HepG2 (cell line): ENCODE results near the gene PRKAR1B. TPM values are rescaled to one million over a fixed set of nuclear protein-coding genes. Genes with fewer than 3 reads are reported as not detected.

Experiments used
- ATAC-seq: fragments of 200-7000 bp; cut with Tn5 transposase; 3 replicates; pipeline ENCODE4 v1.9.1; 2020; ENCODE audit warnings: mild to moderate bottlenecking, moderate library complexity
- BruUV-seq: library from RNA; stranded (reverse); fragments of 400-500 nt; replicated peaks from 2 replicates; lab custom pipeline; 2021; lab: Mats Ljungman, UMichigan
- CTCF ChIA-PET: fragments of 300-600 bp; formaldehyde crosslinking; extraction: SDS; loops from one replicate; lab custom pipeline; 2021; ENCODE audit warnings: low total read pairs, inconsistent platforms, low intra/inter-chr PET ratio; lab: Yijun Ruan, JAX
- POLR2A ChIA-PET: fragments of 350-600 bp; sonication (Branson Sonifier 250); formaldehyde crosslinking; loops from one replicate; lab custom pipeline; 2020; ENCODE audit warnings: antibody characterized with exemption, inconsistent platforms; lab: Yijun Ruan, JAX
- DNase-seq: peaks from one replicate; pipeline ENCODE4 v3.0.0-alpha.2; 2015; ENCODE audit warnings: low spot score
- FAIRE-seq: peaks from 3 replicates; lab custom pipeline; 2011; peaks lifted over from hg19 to GRCh38; lab: Jason Lieb, UNC
- H2AFZ ChIP-seq: one replicate; pipeline ENCODE4 v1.6.1; 2011; ENCODE audit warnings: low read length, inconsistent platforms
- H3K27ac ChIP-seq: fragments of 300-600 bp; 3 replicates; pipeline ENCODE4 v1.8.0; 2011; ENCODE audit warnings: mixed run types, mild to moderate bottlenecking, mixed read lengths, low read length, inconsistent platforms; ENCODE audit not compliant: insufficient read depth; ENCODE audit errors: extremely low read length
- H3K27me3 ChIP-seq, 2 experiments: fragments of 200-600 bp in 1 of 2; 2 replicates in 1 of 2; 3 replicates in 1 of 2; pipeline versions ENCODE4 v1.6.0 to v1.8.0; 2011; ENCODE audit warnings: low read length in 2 of 2, mild to moderate bottlenecking in 2 of 2, moderate library complexity in 2 of 2, inconsistent platforms in 1 of 2; ENCODE audit not compliant: insufficient read depth in 2 of 2, control insufficient read depth in 1 of 2
- H3K36me3 ChIP-seq, 2 experiments: fragments of 200-600 bp in 1 of 2; replicated peaks in 1 of 2; 2 replicates in 1 of 2; 3 replicates in 1 of 2; pipeline versions ENCODE4 v1.5.1 to v1.8.0; 2011; ENCODE audit warnings: low read length in 2 of 2, inconsistent platforms in 1 of 2; ENCODE audit not compliant: insufficient read depth in 2 of 2, control insufficient read depth in 1 of 2
- H3K4me1 ChIP-seq: 2 replicates; pipeline ENCODE4 v1.5.1; 2012; ENCODE audit warnings: low read length, inconsistent platforms; ENCODE audit not compliant: insufficient read depth
- H3K4me2 ChIP-seq: 2 replicates; pipeline ENCODE4 v1.6.0; 2011; ENCODE audit warnings: low read depth, low read length, inconsistent platforms
- H3K4me3 ChIP-seq, 3 experiments: fragments of 200-600 bp in 1 of 3; sonication (generic), shearing (Covaris generic) in 1 of 3; replicated peaks in 1 of 3; 2 replicates each; pipeline ENCODE4 v1.5.1; 2011 to 2016; ENCODE audit warnings: low read length in 3 of 3, inconsistent platforms in 2 of 3, low read depth in 2 of 3, mild to moderate bottlenecking in 2 of 3, control low read depth in 1 of 3, mixed read lengths in 1 of 3; ENCODE audit not compliant: insufficient read depth in 1 of 3
- H3K79me2 ChIP-seq: one replicate; pipeline ENCODE4 v1.6.1; 2011; ENCODE audit warnings: low read length, inconsistent platforms; ENCODE audit not compliant: insufficient read depth
- H3K9ac ChIP-seq: 2 replicates; pipeline ENCODE4 v1.6.0; 2011; ENCODE audit warnings: mild to moderate bottlenecking, low read depth, low read length, inconsistent platforms; ENCODE audit not compliant: insufficient read depth
- H3K9me3 ChIP-seq: 2 replicates; pipeline ENCODE4 v1.5.1; 2012; ENCODE audit warnings: mild to moderate bottlenecking, low read length
- H4K20me1 ChIP-seq: 2 replicates; pipeline ENCODE4 v1.6.0; 2011; ENCODE audit warnings: inconsistent platforms, mild to moderate bottlenecking, low read length, moderate library complexity; ENCODE audit not compliant: insufficient read depth
- KAT8 ChIP-seq: IDR thresholded peaks from 2 replicates; pipeline ENCODE4 v1.6.1; 2016; ENCODE audit warnings: missing genetic modification reagents, missing compliant biosample characterization
- RBM22 ChIP-seq: fragments of 200-400 bp; formaldehyde crosslinking; optimal IDR thresholded peaks from 2 replicates; pipeline ENCODE3; 2017; ENCODE audit warnings: mild to moderate bottlenecking, low read length, moderate library complexity
- REL ChIP-seq: sonication (generic); formaldehyde crosslinking; conservative IDR thresholded peaks from 2 replicates; pipeline ENCODE4 v1.8.0; 2022; ENCODE audit warnings: mild to moderate bottlenecking, missing genetic modification reagents, moderate library complexity
- TEAD3 ChIP-seq: optimal IDR thresholded peaks from 2 replicates; pipeline ENCODE3; 2016; ENCODE audit warnings: borderline replicate concordance
- THAP11 ChIP-seq: IDR thresholded peaks from 2 replicates; pipeline ENCODE4 v1.6.1; 2016; ENCODE audit warnings: missing biosample characterization, missing genetic modification reagents
- ZBTB8A ChIP-seq: sonication (generic); formaldehyde crosslinking; IDR thresholded peaks from 2 replicates; pipeline ENCODE4 v1.4.0; 2020; ENCODE audit warnings: mild to moderate bottlenecking, low read depth, missing genetic modification reagents, borderline replicate concordance
- ZNF326 ChIP-seq: sonication (generic); formaldehyde crosslinking; IDR thresholded peaks from 2 replicates; pipeline ENCODE4 v1.4.0; 2020; ENCODE audit warnings: missing genetic modification reagents, borderline replicate concordance
- ZNF367 ChIP-seq: sonication (generic); formaldehyde crosslinking; IDR thresholded peaks from 2 replicates; pipeline ENCODE4 v1.4.0; 2020; ENCODE audit warnings: missing genetic modification reagents, borderline replicate concordance
- ZNF562 ChIP-seq: sonication (generic); formaldehyde crosslinking; IDR thresholded peaks from 2 replicates; pipeline ENCODE4 v1.8.0; 2022; ENCODE audit warnings: missing genetic modification reagents, borderline replicate concordance
- ZNF629 ChIP-seq: sonication (generic); formaldehyde crosslinking; conservative IDR thresholded peaks from 2 replicates; pipeline ENCODE4 v1.5.0; 2020; ENCODE audit warnings: missing genetic modification reagents
- ZNF737 ChIP-seq: sonication (generic); formaldehyde crosslinking; IDR thresholded peaks from 2 replicates; pipeline ENCODE4 v1.5.0; 2020; ENCODE audit warnings: missing genetic modification reagents, mild to moderate bottlenecking, borderline replicate concordance
- WGBS: methylation state at CpG from one replicate; pipeline ENCODE4 v1.1.6; 2017; ENCODE audit warnings: low lambda C conversion rate; 5-methylcytosine and 5-hydroxymethylcytosine counted together
- in situ Hi-C: cut with HindIII; loops from 2 replicates; pipeline ENCODE4 v1.10.0; 2017; ENCODE audit warnings: low pct_unique_long_range_greater_than_20kb; ENCODE audit not compliant: extremely low pct_ligation_motif_present
- intact Hi-C: fragments of 100-400 bp; cut with micrococcal nuclease; formaldehyde crosslinking; loops from one replicate; pipeline ENCODE4 v1.10.0; 2022; ENCODE audit not compliant: unreplicated experiment
- polyA plus RNA-seq, 8 experiments: library from polyadenylated mRNA; depleted of rRNA in 3 of 8; stranded (reverse) in 7 of 8; unstranded in 1 of 8; fragments of >200 nt; fragmentation: Illumina TruSeq in 4 of 8; extraction: Trizol in 4 of 8; gene quantifications; 2 replicates each; pipeline versions ENCODE4 v1.2.1 to v1.2.3, GENCODE V29; 2011 to 2016; ENCODE audit warnings: low read depth in 4 of 8, missing spikeins in 1 of 8, mixed read lengths in 1 of 8; ENCODE audit not compliant: insufficient read depth in 1 of 8
- total RNA-seq, 5 experiments: library from RNA; depleted of rRNA; stranded (reverse); fragments of >200 nt; fragmentation: Illumina TruSeq; extraction: Trizol; gene quantifications; 2 replicates each; pipeline ENCODE4 v1.2.3, GENCODE V29; 2016; ENCODE audit warnings: low read depth in 1 of 5
- TF ChIP-seq, protein P1 (sequence below): sonication (generic); formaldehyde crosslinking; IDR thresholded peaks from 2 replicates; pipeline ENCODE4 v1.4.0; 2020; ENCODE audit warnings: missing genetic modification reagents
- TF ChIP-seq, protein P2 (sequence below), 2 experiments: fragments of 450-650 bp in 1 of 2; sonication (generic) in 1 of 2; formaldehyde crosslinking in 1 of 2; IDR thresholded peaks; 2 replicates each; pipeline versions ENCODE4 v1.6.1 to v1.8.0; 2016 to 2022; ENCODE audit warnings: antibody characterized with exemption in 1 of 2, mild to moderate bottlenecking in 1 of 2, missing genetic modification reagents in 1 of 2
- TF ChIP-seq, protein P3 (sequence below): sonication (generic); formaldehyde crosslinking; IDR thresholded peaks from 2 replicates; pipeline ENCODE4 v1.9.0; 2021; ENCODE audit warnings: missing genetic modification reagents, mild to moderate bottlenecking, borderline replicate concordance

The PRKAR1B gene
- total and polyA plus RNA-seq, 2 of the 13 experiments (the other 11 are each of a cell fraction or from before 2014, with no cell fraction given), result 7.9 to 28.2 TPM

DNA sequence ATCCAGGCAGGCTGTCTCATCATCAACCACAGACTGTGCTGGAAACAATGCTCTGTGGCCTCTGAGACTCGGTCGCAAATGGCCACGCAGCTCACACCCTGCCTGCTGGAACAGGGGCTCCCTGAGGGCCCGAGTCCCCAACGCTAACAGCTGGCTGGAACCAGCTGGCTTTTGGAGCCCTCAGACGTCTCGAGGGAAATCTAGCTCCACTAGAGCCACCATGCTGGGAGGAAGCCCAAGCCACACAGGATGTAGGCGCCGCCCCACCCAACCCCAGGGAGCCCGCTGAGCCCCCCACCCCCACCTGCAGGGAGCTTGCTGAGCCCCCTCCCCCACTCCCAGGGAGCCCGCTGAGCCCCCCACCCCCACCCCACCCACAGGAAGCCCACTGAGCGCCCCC lies 186.1 kb downstream of the PRKAR1B start:
- in situ Hi-C loops, result no loop called here
- no peak for ATAC-seq
- ChIA-PET CTCF (no interaction called here), POLR2A (interaction anchor here (0.6 to 3.5 kb wide), 2 partner anchors 37 to 106 kb away, joined by 3 to 17 read pairs; no protein-coding TSS in a partner anchor)
- no peaks in the 10 kb centered on the region for H3K9me3 ChIP-seq
- no peak for FAIRE-seq
- H3K27ac ChIP-seq, result no peak overlapping the region
- no CpG with 5 or more reads among the region's 12 CpGs for WGBS
- H3K36me3 ChIP-seq, result no peaks in the 10 kb centered on the region
- H2AFZ ChIP-seq, result no peak overlapping the region
- H3K4me1 ChIP-seq, result peaks cover 57% of the 10 kb centered on the region
- no peaks in the 10 kb centered on the region for H3K79me2 ChIP-seq
- H4K20me1 ChIP-seq, result no peaks in the 10 kb centered on the region
- no peak overlapping the region for H3K9ac ChIP-seq
- no peak for DNase-seq
- intact Hi-C loops, result no loop called here
- H3K27me3 ChIP-seq, result no peaks in the 10 kb centered on the region; a peak in 1 of 5 replicates
- H3K4me3 ChIP-seq, result no peak overlapping the region
- H3K4me2 ChIP-seq, result no peak overlapping the region
- no TSS peak for BruUV-seq
- TF ChIP-seq ZNF737 (CRISPR knock-in tag) (no peak), ZNF326 (CRISPR knock-in tag) (no peak), REL (CRISPR knock-in tag) (no peak), RBM22 (no peak), ZNF629 (CRISPR knock-in tag) (no peak), ZBTB8A (CRISPR knock-in tag) (no peak), ZNF562 (CRISPR knock-in tag) (no peak), THAP11 (CRISPR knock-in tag) (no peak), KAT8 (CRISPR knock-in tag) (no peak), TEAD3 (no peak), ZNF367 (CRISPR knock-in tag) (no peak)
- TF ChIP-seq, protein P1, sequence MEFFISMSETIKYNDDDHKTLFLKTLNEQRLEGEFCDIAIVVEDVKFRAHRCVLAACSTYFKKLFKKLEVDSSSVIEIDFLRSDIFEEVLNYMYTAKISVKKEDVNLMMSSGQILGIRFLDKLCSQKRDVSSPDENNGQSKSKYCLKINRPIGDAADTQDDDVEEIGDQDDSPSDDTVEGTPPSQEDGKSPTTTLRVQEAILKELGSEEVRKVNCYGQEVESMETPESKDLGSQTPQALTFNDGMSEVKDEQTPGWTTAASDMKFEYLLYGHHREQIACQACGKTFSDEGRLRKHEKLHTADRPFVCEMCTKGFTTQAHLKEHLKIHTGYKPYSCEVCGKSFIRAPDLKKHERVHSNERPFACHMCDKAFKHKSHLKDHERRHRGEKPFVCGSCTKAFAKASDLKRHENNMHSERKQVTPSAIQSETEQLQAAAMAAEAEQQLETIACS (CRISPR knock-in tag), result no peak
- TF ChIP-seq, protein P2, sequence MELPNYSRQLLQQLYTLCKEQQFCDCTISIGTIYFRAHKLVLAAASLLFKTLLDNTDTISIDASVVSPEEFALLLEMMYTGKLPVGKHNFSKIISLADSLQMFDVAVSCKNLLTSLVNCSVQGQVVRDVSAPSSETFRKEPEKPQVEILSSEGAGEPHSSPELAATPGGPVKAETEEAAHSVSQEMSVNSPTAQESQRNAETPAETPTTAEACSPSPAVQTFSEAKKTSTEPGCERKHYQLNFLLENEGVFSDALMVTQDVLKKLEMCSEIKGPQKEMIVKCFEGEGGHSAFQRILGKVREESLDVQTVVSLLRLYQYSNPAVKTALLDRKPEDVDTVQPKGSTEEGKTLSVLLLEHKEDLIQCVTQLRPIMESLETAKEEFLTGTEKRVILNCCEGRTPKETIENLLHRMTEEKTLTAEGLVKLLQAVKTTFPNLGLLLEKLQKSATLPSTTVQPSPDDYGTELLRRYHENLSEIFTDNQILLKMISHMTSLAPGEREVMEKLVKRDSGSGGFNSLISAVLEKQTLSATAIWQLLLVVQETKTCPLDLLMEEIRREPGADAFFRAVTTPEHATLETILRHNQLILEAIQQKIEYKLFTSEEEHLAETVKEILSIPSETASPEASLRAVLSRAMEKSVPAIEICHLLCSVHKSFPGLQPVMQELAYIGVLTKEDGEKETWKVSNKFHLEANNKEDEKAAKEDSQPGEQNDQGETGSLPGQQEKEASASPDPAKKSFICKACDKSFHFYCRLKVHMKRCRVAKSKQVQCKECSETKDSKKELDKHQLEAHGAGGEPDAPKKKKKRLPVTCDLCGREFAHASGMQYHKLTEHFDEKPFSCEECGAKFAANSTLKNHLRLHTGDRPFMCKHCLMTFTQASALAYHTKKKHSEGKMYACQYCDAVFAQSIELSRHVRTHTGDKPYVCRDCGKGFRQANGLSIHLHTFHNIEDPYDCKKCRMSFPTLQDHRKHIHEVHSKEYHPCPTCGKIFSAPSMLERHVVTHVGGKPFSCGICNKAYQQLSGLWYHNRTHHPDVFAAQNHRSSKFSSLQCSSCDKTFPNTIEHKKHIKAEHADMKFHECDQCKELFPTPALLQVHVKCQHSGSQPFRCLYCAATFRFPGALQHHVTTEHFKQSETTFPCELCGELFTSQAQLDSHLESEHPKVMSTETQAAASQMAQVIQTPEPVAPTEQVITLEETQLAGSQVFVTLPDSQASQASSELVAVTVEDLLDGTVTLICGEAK (IDR thresholded peaks at IDR 0.05), result no peak
- TF ChIP-seq, protein P2 (CRISPR knock-in tag; IDR thresholded peaks at IDR 0.05), result no peak
- TF ChIP-seq, protein P3, sequence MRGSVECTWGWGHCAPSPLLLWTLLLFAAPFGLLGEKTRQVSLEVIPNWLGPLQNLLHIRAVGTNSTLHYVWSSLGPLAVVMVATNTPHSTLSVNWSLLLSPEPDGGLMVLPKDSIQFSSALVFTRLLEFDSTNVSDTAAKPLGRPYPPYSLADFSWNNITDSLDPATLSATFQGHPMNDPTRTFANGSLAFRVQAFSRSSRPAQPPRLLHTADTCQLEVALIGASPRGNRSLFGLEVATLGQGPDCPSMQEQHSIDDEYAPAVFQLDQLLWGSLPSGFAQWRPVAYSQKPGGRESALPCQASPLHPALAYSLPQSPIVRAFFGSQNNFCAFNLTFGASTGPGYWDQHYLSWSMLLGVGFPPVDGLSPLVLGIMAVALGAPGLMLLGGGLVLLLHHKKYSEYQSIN (CRISPR knock-in tag), result no peak
